ENCODE results near the gene SLC46A1. TPM values are rescaled to one million over a fixed set of nuclear protein-coding genes. Genes with fewer than 3 reads are reported as not detected.

The SLC46A1 gene
- total and polyA plus RNA-seq, 2 experiments from 2014 or later, result 3.3 to 12.5 TPM

- Histone ChIP-seq H3K36me3 (ENCODE audit: insufficient read depth) (no peaks in the 10 kb centered on the region), H2AFZ (no peak overlapping the region), H3K27ac (ENCODE audit: low read depth) (no peak overlapping the region), H3K79me2 (replicated peaks; ENCODE audit: insufficient read depth) (no peaks in the 10 kb centered on the region), H3K4me1 (ENCODE audit: insufficient read depth) (peaks cover 19% of the 10 kb centered on the region), H3K9me2 (ENCODE audit: insufficient read depth) (no peaks in the 10 kb centered on the region), H3K27me3 (ENCODE audit: insufficient read depth) (peaks cover under 1% of the 10 kb centered on the region), H4K20me1 (replicated peaks; ENCODE audit: insufficient read depth) (no peaks in the 10 kb centered on the region; the same call in 1 of the 2 replicates), H3K4me2 (no peak overlapping the region), H3K4me3 (no peak overlapping the region), H3F3A (replicated peaks; ENCODE audit: low read depth) (no peaks in the 10 kb centered on the region)
- peaks cover 30% of the 10 kb centered on the region for H3K4me1 Mint-ChIP-seq
- H3K4me3 Mint-ChIP-seq, result no peak overlapping the region
- no peak overlapping the region for H3K27ac Mint-ChIP-seq
- H3K27me3 Mint-ChIP-seq (ENCODE audit: insufficient read depth, low read depth, poor library complexity), result peaks cover 14% of the 10 kb centered on the region
- H3K36me3 Mint-ChIP-seq (ENCODE audit: low read depth), result peaks cover 12% of the 10 kb centered on the region
- ATAC-seq (no peak), DNase-seq (ENCODE audit: low spot score) (no peak)
- no peaks in the 10 kb centered on the region for H3K9me3 Mint-ChIP-seq
- TF ChIP-seq ZNF114 (CRISPR knock-in tag; IDR thresholded peaks at IDR 0.05) (no peak), JUNB (IDR thresholded peaks at IDR 0.05; ENCODE audit: unreplicated experiment) (no peak), ETS1 (IDR thresholded peaks at IDR 0.05) (no peak), REST (IDR thresholded peaks at IDR 0.05; ENCODE audit: unreplicated experiment) (no peak), EZH2 (IDR thresholded peaks at IDR 0.05; ENCODE audit: low read depth, unreplicated experiment) (no peak), ZNF331 (CRISPR knock-in tag; IDR thresholded peaks at IDR 0.05; ENCODE audit: low read depth) (no peak), STAT1 (IDR thresholded peaks at IDR 0.05; ENCODE audit: unreplicated experiment) (no peak), EZH2phosphoT487 (IDR thresholded peaks at IDR 0.05; ENCODE audit: unreplicated experiment) (no peak), ZNF462 (CRISPR knock-in tag; IDR thresholded peaks at IDR 0.05) (no peak), CTCF (conservative IDR thresholded peaks at IDR 0.05; ENCODE audit: low read depth in 2 of 2) (no peak), POLR2AphosphoS5 (IDR thresholded peaks at IDR 0.05; ENCODE audit: low read depth) (no peak), CREB1 (CRISPR knock-in tag; IDR thresholded peaks at IDR 0.05; ENCODE audit: low read depth) (no peak), NANOG (IDR thresholded peaks at IDR 0.05; ENCODE audit: borderline replicate concordance) (no peak)
Observed at GRCh38 chr17:28398280-28398981, 7.6 kb downstream of the SLC46A1 start.

Data from GM23338 (cell line).